CD14-positive monocyte (primary cell): ENCODE data around the gene IQGAP2. TPM values are rescaled to one million over a fixed set of nuclear protein-coding genes. Genes with fewer than 3 reads are reported as not detected.

Experiments used
- DNase-seq, 3 donors: peaks; one replicate each; pipeline ENCODE4 v3.0.0-alpha.2; 2011 to 2022
- H2AFZ ChIP-seq: 2 replicates; pipeline ENCODE4 v1.6.0; 2012; ENCODE audit warnings: mild to moderate bottlenecking, low read depth, low read length, inconsistent platforms; ENCODE audit not compliant: insufficient read depth, poor library complexity, severe bottlenecking
- H3K27ac ChIP-seq, 2 donors: 1 replicate in 1 of 2; 2 replicates in 1 of 2; pipeline ENCODE4 v1.5.1; 2012 to 2013; ENCODE audit warnings: low read length in 2 of 2, control low read depth in 1 of 2, inconsistent platforms in 1 of 2, low read depth in 1 of 2, mild to moderate bottlenecking in 1 of 2
- H3K27me3 ChIP-seq, 2 donors: one replicate each; pipeline versions ENCODE4 v1.6.0 to v1.6.1; 2011 to 2013; ENCODE audit warnings: low read length in 2 of 2; ENCODE audit not compliant: control insufficient read depth in 2 of 2, insufficient read depth in 2 of 2
- H3K36me3 ChIP-seq, 2 donors: replicated peaks in 1 of 2; 1 replicate in 1 of 2; 2 replicates in 1 of 2; pipeline versions ENCODE4 v1.5.1 to v1.6.1; 2012 to 2013; ENCODE audit warnings: low read length in 2 of 2, control low read depth in 1 of 2, inconsistent platforms in 1 of 2, mild to moderate bottlenecking in 1 of 2; ENCODE audit not compliant: insufficient read depth in 2 of 2, control insufficient read depth in 1 of 2
- H3K4me1 ChIP-seq, 2 donors: 1 replicate in 1 of 2; 2 replicates in 1 of 2; pipeline versions ENCODE4 v1.5.1 to v1.6.1; 2012 to 2013; ENCODE audit warnings: low read length in 2 of 2, control low read depth in 1 of 2, inconsistent platforms in 1 of 2, mild to moderate bottlenecking in 1 of 2, moderate library complexity in 1 of 2; ENCODE audit not compliant: insufficient read depth in 2 of 2, control insufficient read depth in 1 of 2
- H3K4me2 ChIP-seq: replicated peaks from 2 replicates; pipeline ENCODE3; 2012; ENCODE audit warnings: low read length, moderate library complexity, mild to moderate bottlenecking; ENCODE audit not compliant: poor library complexity, severe bottlenecking; ENCODE audit errors: extremely low read depth
- H3K4me3 ChIP-seq, 3 experiments: fragments of 200-600 bp in 1 of 3; sonication (generic) in 1 of 3; replicated peaks in 1 of 3; 1 replicate in 2 of 3; 2 replicates in 1 of 3; pipeline ENCODE4 v1.5.1; 2011 to 2013; ENCODE audit warnings: low read length in 3 of 3, mild to moderate bottlenecking in 3 of 3, control low read depth in 2 of 3, low read depth in 2 of 3, inconsistent platforms in 1 of 3, moderate library complexity in 1 of 3
- H3K79me2 ChIP-seq: 2 replicates; pipeline ENCODE4 v1.6.0; 2012; ENCODE audit warnings: mild to moderate bottlenecking, control low read depth, inconsistent platforms, low read length, moderate library complexity; ENCODE audit not compliant: insufficient read depth
- H3K9ac ChIP-seq: 2 replicates; pipeline ENCODE4 v1.6.0; 2017; ENCODE audit warnings: low read length, mild to moderate bottlenecking; ENCODE audit not compliant: insufficient read depth, poor library complexity, severe bottlenecking
- H3K9me3 ChIP-seq, 2 donors: replicated peaks in 1 of 2; 1 replicate in 1 of 2; 2 replicates in 1 of 2; pipeline versions ENCODE4 v1.5.1 to v1.6.1; 2012 to 2013; ENCODE audit warnings: low read length in 2 of 2, control low read depth in 1 of 2; ENCODE audit not compliant: control insufficient read depth in 1 of 2, insufficient read depth in 1 of 2
- H4K20me1 ChIP-seq: 2 replicates; pipeline ENCODE4 v1.6.0; 2012; ENCODE audit warnings: mild to moderate bottlenecking, low read length, control low read depth, moderate library complexity; ENCODE audit not compliant: insufficient read depth
- H3K27ac Mint-ChIP-seq, 7 donors: one replicate each; pipeline ENCODE4 v1.8.0; 2020; ENCODE audit warnings: mild to moderate bottlenecking in 7 of 7, mixed read lengths in 7 of 7, moderate library complexity in 6 of 7, inconsistent platforms in 2 of 7
- H3K27me3 Mint-ChIP-seq, 3 donors: one replicate each; pipeline ENCODE4 v1.8.0; 2021 to 2022; ENCODE audit warnings: low read depth in 3 of 3, mild to moderate bottlenecking in 3 of 3, mixed read lengths in 3 of 3, moderate library complexity in 3 of 3, inconsistent platforms in 1 of 3
- H3K36me3 Mint-ChIP-seq, 2 donors: one replicate each; pipeline ENCODE4 v1.8.0; 2020; ENCODE audit warnings: mixed read lengths in 2 of 2, inconsistent platforms in 1 of 2, mild to moderate bottlenecking in 1 of 2
- H3K4me1 Mint-ChIP-seq: one replicate; pipeline ENCODE4 v1.8.0; 2020; ENCODE audit warnings: mild to moderate bottlenecking, mixed read lengths
- H3K4me3 Mint-ChIP-seq, 2 donors: one replicate each; pipeline ENCODE4 v1.8.0; 2020; ENCODE audit warnings: mild to moderate bottlenecking in 2 of 2, mixed read lengths in 2 of 2, moderate library complexity in 1 of 2
- H3K9me3 Mint-ChIP-seq, 7 donors: one replicate each; pipeline ENCODE4 v1.8.0; 2020 to 2022; ENCODE audit warnings: mixed read lengths in 7 of 7, mild to moderate bottlenecking in 6 of 7, moderate library complexity in 6 of 7, inconsistent platforms in 2 of 7
- CTCF ChIP-seq: fragments of 200-600 bp; IDR thresholded peaks from one replicate; pipeline ENCODE4 v1.8.0; 2022; ENCODE audit warnings: antibody characterized with exemption, mild to moderate bottlenecking
- WGBS: methylation state at CpG from one replicate; pipeline ENCODE4 v1.1.5; 2013; ENCODE audit warnings: missing lambda C conversion rate; ENCODE audit not compliant: insufficient coverage; 5-methylcytosine and 5-hydroxymethylcytosine counted together
- intact Hi-C, 2 donors: fragments of 100-400 bp; cut with micrococcal nuclease; formaldehyde crosslinking; loops; one replicate each; pipeline versions ENCODE4 v1.15.0 to v1.15.1; 2023
- polyA plus RNA-seq, 3 donors: library from polyadenylated mRNA; depleted of rRNA in 1 of 3; unstranded in 2 of 3; stranded (reverse) in 1 of 3; fragments of 300-500 nt in 2 of 3; fragments of >200 nt in 1 of 3; fragmentation: Illumina TruSeq in 2 of 3; gene quantifications; 1 replicate in 2 of 3; 2 replicates in 1 of 3; pipeline ENCODE4 v1.2.3, GENCODE V29; 2012 to 2021

Gene IQGAP2
- polyA plus RNA-seq, 3 donors, result 21.4 to 50.9 (median 35.4) TPM

GRCh38 chr5:76626738-76627137, 223.7 kb downstream of the IQGAP2 start:
- WGBS, result 4% methylated on average over 6 of the region's 6 CpGs
- no peak overlapping the region for H2AFZ ChIP-seq

GRCh38 chr5:76634661-76635060, 231.6 kb downstream of the IQGAP2 start:
- no peak overlapping the region for H3K4me3 ChIP-seq
- peaks cover 64 to 90% of the 10 kb centered on the region in 2 donors for H3K36me3 ChIP-seq
- Mint-ChIP-seq H3K36me3 (peaks cover 72 to 76% of the 10 kb centered on the region in 2 donors), H3K27ac (no peak overlapping the region), H3K9me3 (no peaks in the 10 kb centered on the region), H3K4me1 (peaks cover 13% of the 10 kb centered on the region), H3K27me3 (no peaks in the 10 kb centered on the region), H3K4me3 (no peak overlapping the region)
- H3K9me3 ChIP-seq, result no peaks in the 10 kb centered on the region
- H3K4me1 ChIP-seq, result peaks cover 16 to 22% of the 10 kb centered on the region in 2 donors
- H3K4me2 ChIP-seq, result no peak overlapping the region
- H3K27me3 ChIP-seq, result no peaks in the 10 kb centered on the region
- H3K9ac ChIP-seq, result no peak overlapping the region
- no peak for TF ChIP-seq CTCF
- H3K27ac ChIP-seq, result no peak overlapping the region
- no peak for DNase-seq
- H2AFZ ChIP-seq, result no peak overlapping the region
- H4K20me1 ChIP-seq, result peaks cover 18% of the 10 kb centered on the region
- H3K79me2 ChIP-seq, result no peaks in the 10 kb centered on the region
- intact Hi-C loops, result no loop called here
- WGBS, result no CpG with 5 or more reads among the region's 4 CpGs

More at GRCh38 chr5:76626738-76627137, 223.7 kb downstream of the IQGAP2 start:
- peaks cover 14% of the 10 kb centered on the region for H3K4me1 Mint-ChIP-seq
- H3K4me3 Mint-ChIP-seq, result no peak overlapping the region
- no peaks in the 10 kb centered on the region for H3K9me3 Mint-ChIP-seq
- H3K9me3 ChIP-seq, result no peaks in the 10 kb centered on the region
- no peaks in the 10 kb centered on the region for H3K4me1 ChIP-seq
- H3K36me3 Mint-ChIP-seq, result peaks cover 54 to 76% of the 10 kb centered on the region in 2 donors
- no peak overlapping the region for H3K4me3 ChIP-seq
- H3K27me3 ChIP-seq, result no peaks in the 10 kb centered on the region
- H3K27ac ChIP-seq, result peak overlapping the region in 1 of 2 donors; percentile 34
- H4K20me1 ChIP-seq, result peaks cover 28% of the 10 kb centered on the region
- intact Hi-C loops, result no loop called here
- peak overlapping the region in 4 of 7 donors; percentile 21 to 68 (median 48) for H3K27ac Mint-ChIP-seq
- no peak overlapping the region for H3K9ac ChIP-seq
- H3K36me3 ChIP-seq, result peaks cover 32 to 81% of the 10 kb centered on the region in 2 donors
- no peaks in the 10 kb centered on the region for H3K79me2 ChIP-seq
- DNase-seq, result no peak
- TF ChIP-seq CTCF, result no peak
- peaks cover 0 to 4% (median 0%) of the 10 kb centered on the region in 3 donors for H3K27me3 Mint-ChIP-seq
- H3K4me2 ChIP-seq, result no peak overlapping the region
